PFSK-1 (cell line): Measurements from ENCODE around the gene COQ8A.

Experiments
- FOXP2 ChIP-seq: optimal IDR thresholded peaks from 2 replicates; pipeline ENCODE3; 2011; ENCODE audit warnings: borderline replicate concordance, control low read depth, inconsistent platforms; ENCODE audit not compliant: insufficient read depth; ENCODE audit errors: extremely low read length, extremely low read depth
- POLR2AphosphoS5 ChIP-seq: IDR thresholded peaks from 2 replicates; pipeline ENCODE4 v1.6.1; 2012; ENCODE audit warnings: low read depth, mild to moderate bottlenecking, control low read depth, low read length, moderate library complexity
- SIN3A ChIP-seq: IDR thresholded peaks from 2 replicates; pipeline ENCODE4 v1.6.1; 2012; ENCODE audit warnings: mild to moderate bottlenecking, low read length, moderate library complexity, borderline replicate concordance; ENCODE audit not compliant: insufficient read depth
- TAF1 ChIP-seq: IDR thresholded peaks from 2 replicates; pipeline ENCODE4 v1.6.1; 2012; ENCODE audit warnings: low read length, control low read depth, borderline replicate concordance; ENCODE audit not compliant: insufficient read depth
- TF ChIP-seq, protein P1 (sequence below), 2 experiments: IDR thresholded peaks; 2 replicates each; pipeline versions ENCODE4 v1.6.1 to v1.8.0; 2011 to 2012; ENCODE audit warnings: low read depth in 2 of 2, low read length in 2 of 2, control low read depth in 1 of 2, inconsistent platforms in 1 of 2, mild to moderate bottlenecking in 1 of 2, moderate library complexity in 1 of 2; ENCODE audit not compliant: insufficient read depth in 1 of 2

The COQ8A gene

GRCh38 chr1:226978432-226979114 lies 38.5 kb downstream of the COQ8A start:
- TF ChIP-seq SIN3A = no peak
- TF ChIP-seq, protein P1, sequence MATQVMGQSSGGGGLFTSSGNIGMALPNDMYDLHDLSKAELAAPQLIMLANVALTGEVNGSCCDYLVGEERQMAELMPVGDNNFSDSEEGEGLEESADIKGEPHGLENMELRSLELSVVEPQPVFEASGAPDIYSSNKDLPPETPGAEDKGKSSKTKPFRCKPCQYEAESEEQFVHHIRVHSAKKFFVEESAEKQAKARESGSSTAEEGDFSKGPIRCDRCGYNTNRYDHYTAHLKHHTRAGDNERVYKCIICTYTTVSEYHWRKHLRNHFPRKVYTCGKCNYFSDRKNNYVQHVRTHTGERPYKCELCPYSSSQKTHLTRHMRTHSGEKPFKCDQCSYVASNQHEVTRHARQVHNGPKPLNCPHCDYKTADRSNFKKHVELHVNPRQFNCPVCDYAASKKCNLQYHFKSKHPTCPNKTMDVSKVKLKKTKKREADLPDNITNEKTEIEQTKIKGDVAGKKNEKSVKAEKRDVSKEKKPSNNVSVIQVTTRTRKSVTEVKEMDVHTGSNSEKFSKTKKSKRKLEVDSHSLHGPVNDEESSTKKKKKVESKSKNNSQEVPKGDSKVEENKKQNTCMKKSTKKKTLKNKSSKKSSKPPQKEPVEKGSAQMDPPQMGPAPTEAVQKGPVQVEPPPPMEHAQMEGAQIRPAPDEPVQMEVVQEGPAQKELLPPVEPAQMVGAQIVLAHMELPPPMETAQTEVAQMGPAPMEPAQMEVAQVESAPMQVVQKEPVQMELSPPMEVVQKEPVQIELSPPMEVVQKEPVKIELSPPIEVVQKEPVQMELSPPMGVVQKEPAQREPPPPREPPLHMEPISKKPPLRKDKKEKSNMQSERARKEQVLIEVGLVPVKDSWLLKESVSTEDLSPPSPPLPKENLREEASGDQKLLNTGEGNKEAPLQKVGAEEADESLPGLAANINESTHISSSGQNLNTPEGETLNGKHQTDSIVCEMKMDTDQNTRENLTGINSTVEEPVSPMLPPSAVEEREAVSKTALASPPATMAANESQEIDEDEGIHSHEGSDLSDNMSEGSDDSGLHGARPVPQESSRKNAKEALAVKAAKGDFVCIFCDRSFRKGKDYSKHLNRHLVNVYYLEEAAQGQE (IDR thresholded peaks at IDR 0.05; ENCODE audit: insufficient read depth in 1 of 2, low read depth in 2 of 2, low read length in 2 of 2) = no peak
- TF ChIP-seq POLR2AphosphoS5 = no peak
- TF ChIP-seq TAF1 = no peak
- no peak for TF ChIP-seq FOXP2

GRCh38 chr1:226979115-226979516 lies 39.0 kb downstream of the COQ8A start:
- TF ChIP-seq TAF1 (no peak), SIN3A (no peak), POLR2AphosphoS5 (no peak), FOXP2 (no peak)
- TF ChIP-seq, protein P1 (IDR thresholded peaks at IDR 0.05; ENCODE audit: insufficient read depth in 1 of 2, low read depth in 2 of 2, low read length in 2 of 2) = no peak

DNA sequence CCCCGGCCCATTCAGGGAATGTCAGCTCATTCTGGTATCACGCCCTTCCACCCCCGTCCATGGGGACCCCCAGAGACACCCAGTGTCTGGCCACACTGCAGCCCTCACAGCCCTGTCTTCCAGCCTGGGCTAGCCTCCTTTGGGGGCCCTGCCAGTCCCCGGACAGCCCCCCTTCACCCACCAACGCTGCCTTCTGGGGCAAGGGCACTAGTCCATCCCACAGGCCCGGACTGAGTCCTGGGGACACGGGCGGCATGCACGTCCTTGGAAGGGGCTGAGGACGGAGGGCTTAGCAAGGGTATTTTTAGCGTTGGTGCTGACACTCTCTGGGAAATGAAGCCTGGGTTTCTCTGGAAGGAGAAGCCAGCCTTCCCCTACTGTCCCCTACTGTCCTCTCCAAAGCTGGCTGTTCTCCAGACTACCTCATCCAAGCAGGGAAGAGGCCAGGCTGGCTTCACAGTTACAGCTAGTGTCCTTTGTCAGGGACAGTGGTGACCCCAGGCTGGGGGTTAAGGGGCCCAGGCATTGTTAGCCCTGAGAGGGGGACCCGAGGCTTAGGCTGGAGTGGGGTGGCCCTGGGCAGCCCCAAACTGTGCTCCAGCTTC lies 39.5 kb downstream of the COQ8A start:
- TF ChIP-seq SIN3A (no peak), POLR2AphosphoS5 (no peak), FOXP2 (no peak), TAF1 (no peak)
- TF ChIP-seq, protein P1 (IDR thresholded peaks at IDR 0.05; ENCODE audit: insufficient read depth in 1 of 2, low read depth in 2 of 2, low read length in 2 of 2) = no peak

GRCh38 chr1:226980122-226980560 lies 40.0 kb downstream of the COQ8A start:
- TF ChIP-seq POLR2AphosphoS5 = no peak
- TF ChIP-seq SIN3A = no peak
- TF ChIP-seq FOXP2 = no peak
- TF ChIP-seq, protein P1 (IDR thresholded peaks at IDR 0.05; ENCODE audit: insufficient read depth in 1 of 2, low read depth in 2 of 2, low read length in 2 of 2) = no peak
- no peak for TF ChIP-seq TAF1
